NCI-H82 (cell line): Measurements from ENCODE around the gene MLLT10.

ENCODE experiments used
- DNase-seq: peaks from one replicate; lab custom pipeline; 2025; lab: John Stamatoyannopoulos, UW

MLLT10 gene

GRCh38 chr10:21740989-21741388 lies 207.0 kb downstream of the MLLT10 start:
- no peak for DNase-seq

- DNase-seq, result no peak
Observed at GRCh38 chr10:21742740-21743412, 208.8 kb downstream of the MLLT10 start.

- no peak for DNase-seq
Observed at GRCh38 chr10:21744223-21744622, 210.2 kb downstream of the MLLT10 start.

- no peak for DNase-seq
Observed at GRCh38 chr10:21746118-21746517, 212.1 kb downstream of the MLLT10 start.

GRCh38 chr10:21747809-21748208 lies 213.8 kb downstream of the MLLT10 start:
- DNase-seq, result no peak

- no peak for DNase-seq
Observed at GRCh38 chr10:21749788-21750187, 215.8 kb downstream of the MLLT10 start.

- peak; percentile 35 for DNase-seq
Observed at GRCh38 chr10:21750424-21750823, 216.4 kb downstream of the MLLT10 start.

GRCh38 chr10:21751341-21752310 lies 217.6 kb downstream of the MLLT10 start:
- peak; percentile 70 for DNase-seq

GRCh38 chr10:21753497-21754270 lies 219.7 kb downstream of the MLLT10 start:
- peak; percentile 4 for DNase-seq

- DNase-seq, result peak; percentile 46
Observed at GRCh38 chr10:21754410-21755011, 220.5 kb downstream of the MLLT10 start.

GRCh38 chr10:21756707-21757106 lies 222.7 kb downstream of the MLLT10 start:
- no peak for DNase-seq

GRCh38 chr10:21757185-21757901 lies 223.3 kb downstream of the MLLT10 start:
- no peak for DNase-seq

GRCh38 chr10:21758239-21758638 lies 224.2 kb downstream of the MLLT10 start:
- no peak for DNase-seq

GRCh38 chr10:21758696-21759095 lies 224.7 kb downstream of the MLLT10 start:
- DNase-seq, result no peak

GRCh38 chr10:21759232-21759631 lies 225.2 kb downstream of the MLLT10 start:
- no peak for DNase-seq

- DNase-seq, result no peak
Observed at GRCh38 chr10:21760332-21760731, 226.3 kb downstream of the MLLT10 start.

GRCh38 chr10:21764466-21765189 lies 230.6 kb downstream of the MLLT10 start:
- DNase-seq, result no peak

- no peak for DNase-seq
Observed at GRCh38 chr10:21769041-21769440, 235.0 kb downstream of the MLLT10 start.

- DNase-seq, result no peak
Observed at GRCh38 chr10:21771219-21771618, 237.2 kb downstream of the MLLT10 start.

GRCh38 chr10:21776883-21777282 lies 242.9 kb downstream of the MLLT10 start:
- no peak for DNase-seq

- DNase-seq, result no peak
Observed at GRCh38 chr10:21791276-21791675, 257.2 kb downstream of the MLLT10 start.
